HG02798 (cell line): Measurements from ENCODE around the gene CADM2.
"Not testable (repeated sequence)": the region's sequence is repeated elsewhere in the genome, so short reads cannot be mapped to it uniquely, and the experiment has no call there.

ENCODE experiments used
- ATAC-seq: cut with Tn5 transposase; IDR thresholded peaks from one replicate; pipeline ENCODE4 v1.9.1; 2021; ENCODE audit warnings: mild to moderate bottlenecking; ENCODE audit not compliant: unreplicated experiment, poor library complexity

The CADM2 gene

GRCh38 chr3:84958495-84959469, at the start of gene CADM2:
CADM2 (plus strand) TSS chr3:84958989.
- peak; percentile 98 for ATAC-seq

- not testable (repeated sequence) for ATAC-seq
Measured at GRCh38 chr3:84918592-84918991, 40.2 kb upstream of the CADM2 start.

DNA sequence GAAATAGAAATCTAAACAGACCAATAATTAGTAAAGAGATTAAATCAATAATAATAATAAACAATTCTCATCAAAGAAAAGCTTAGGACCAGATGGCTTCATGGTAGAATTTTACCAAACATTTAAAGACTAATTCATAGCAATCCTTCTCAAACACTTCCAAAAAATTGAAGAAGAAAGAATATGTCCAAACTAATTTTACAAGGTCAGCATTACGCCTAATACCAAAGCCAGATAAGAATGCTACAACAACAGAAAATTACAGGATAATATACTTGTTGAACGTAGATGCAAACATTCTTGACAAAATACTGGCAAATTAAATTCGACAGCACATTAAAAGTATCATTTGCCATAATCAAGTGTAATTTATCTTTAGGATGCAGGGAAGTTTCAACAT, 36.1 kb upstream of the CADM2 start:
- ATAC-seq = no peak

GRCh38 chr3:84925571-84925970, 33.2 kb upstream of the CADM2 start:
- no peak for ATAC-seq

DNA sequence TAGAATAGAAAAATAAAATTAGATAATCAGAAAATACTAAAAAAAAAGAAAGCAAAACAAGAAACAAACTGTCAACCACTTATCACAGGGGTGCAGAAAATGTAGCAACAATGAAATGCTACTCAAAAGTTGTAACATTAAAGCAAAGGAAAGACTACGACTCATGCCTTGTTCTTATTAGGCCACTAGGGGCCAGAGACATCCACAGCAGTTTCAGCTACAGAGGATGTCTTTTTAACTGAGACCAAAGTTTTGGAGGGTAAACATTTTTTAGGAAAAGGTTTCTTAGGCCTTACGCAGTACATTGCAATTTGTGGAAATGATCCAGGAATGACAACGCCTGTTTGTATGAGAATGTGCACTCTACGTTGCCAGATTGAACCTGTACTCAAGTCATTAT, 15.4 kb upstream of the CADM2 start:
- no peak for ATAC-seq

DNA sequence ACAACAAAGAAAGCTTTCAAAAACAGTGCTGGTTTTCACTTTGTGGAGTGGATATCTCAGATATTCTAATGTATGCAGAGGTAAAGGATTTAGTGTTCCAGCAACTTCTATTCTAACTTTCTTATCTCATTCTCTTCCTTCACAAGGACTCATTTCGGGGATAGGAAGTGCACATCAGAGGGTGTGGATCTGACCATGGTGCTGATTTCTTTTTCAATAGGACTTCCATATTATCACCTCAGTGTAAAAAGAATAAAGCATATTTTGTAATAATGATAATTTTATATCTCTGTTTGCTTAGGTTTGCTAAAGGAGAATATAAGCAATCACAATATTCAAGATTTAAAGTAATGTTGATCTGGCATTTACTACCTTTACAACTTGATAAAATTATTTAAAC, 12.5 kb upstream of the CADM2 start:
- ATAC-seq = no peak

GRCh38 chr3:84959470-84960271, 882 bp downstream of the CADM2 start:
- no peak for ATAC-seq

DNA sequence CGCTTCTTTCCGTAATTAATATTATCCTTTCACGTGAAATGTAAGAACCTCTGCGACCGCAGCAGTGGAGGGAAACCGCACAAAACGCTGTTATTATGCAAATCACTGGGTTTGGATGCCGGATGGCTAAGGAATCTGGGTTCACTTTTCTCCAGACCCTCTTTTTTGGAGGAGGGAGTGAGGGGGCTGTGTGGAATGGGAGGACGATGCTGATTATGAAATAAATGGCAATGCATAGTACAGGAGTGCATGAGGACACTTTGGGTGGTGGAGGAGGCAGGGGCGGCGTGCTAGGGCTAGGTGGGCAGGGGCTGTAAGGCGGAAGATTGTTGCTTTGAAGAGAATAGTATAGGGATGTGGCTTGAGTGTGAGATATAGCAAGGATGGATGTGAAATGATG, 1.8 kb downstream of the CADM2 start:
- no peak for ATAC-seq

DNA sequence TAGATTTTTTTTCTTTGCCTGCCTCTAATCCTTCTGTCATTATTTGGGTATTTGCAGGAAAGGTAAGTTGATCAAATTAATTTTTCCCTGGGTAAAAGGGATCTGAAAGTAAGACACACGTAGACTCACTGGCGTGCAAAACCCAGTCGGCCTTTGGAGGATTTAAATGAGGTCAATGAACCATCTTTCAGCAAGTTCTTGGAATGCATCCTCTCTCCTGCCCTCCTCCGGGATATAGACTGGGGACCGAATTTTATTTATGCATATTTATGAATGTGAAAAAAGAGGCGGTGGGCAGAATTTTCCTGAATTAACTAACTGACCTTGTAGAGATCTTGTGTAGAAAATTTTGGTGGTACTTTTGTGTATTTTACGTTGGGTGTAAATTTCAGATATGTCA, 2.2 kb downstream of the CADM2 start:
- ATAC-seq = no peak

DNA sequence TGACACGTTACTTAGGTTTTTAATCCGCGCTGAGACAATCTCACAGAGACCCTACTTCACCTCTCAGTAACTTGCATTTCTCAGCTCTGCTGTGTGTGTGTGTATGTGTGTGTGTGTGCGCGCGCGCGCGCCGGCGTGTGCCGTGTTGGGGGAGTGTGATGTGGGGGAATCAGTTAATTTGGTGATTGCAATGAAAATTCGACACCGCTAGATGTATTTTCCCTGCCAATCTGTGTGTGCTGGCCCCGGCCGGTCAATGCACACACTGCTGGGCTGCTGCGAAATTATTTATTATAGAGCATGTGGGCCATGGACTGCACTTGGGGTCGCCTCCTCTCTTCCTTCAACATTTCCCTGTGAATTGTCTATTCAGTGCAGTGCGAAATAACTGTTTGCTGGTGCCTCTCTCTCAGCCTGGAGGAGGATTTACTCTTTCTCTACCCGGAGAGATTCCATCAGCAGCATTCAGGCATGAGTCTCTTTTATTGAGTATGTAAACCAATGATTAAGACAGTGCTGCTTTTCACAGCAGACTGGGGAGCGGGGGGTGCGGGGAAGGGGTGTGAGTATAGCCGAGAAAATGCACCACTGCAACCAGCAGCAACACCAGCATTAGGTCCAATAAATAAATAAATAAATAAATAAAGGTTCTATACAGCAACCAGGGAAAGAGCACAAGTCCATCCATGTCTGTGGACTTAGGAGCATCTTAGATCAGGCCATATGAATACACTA, 2.9 kb downstream of the CADM2 start:
- ATAC-seq = no peak

- no peak for ATAC-seq
Measured at GRCh38 chr3:84962415-84962814, 3.6 kb downstream of the CADM2 start.

DNA sequence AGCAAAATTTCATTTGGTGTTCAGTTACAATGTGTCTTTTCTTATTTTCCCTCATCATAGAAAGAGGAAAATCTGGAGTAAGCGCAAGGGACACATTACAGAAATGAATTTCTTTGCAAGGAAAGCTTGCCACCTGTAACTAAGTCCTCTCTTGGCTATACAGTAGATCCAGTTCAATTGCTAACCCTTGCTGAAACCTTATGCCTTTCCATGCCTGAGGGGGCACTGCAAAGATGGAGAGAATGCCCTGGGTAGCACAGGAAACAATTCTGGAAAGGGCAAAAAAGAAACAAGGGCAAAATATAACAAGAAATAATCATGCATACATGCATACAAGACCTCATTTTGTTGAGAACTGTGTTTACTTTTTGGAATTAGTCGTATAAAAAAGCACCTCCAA, 4.3 kb downstream of the CADM2 start:
- no peak for ATAC-seq

DNA sequence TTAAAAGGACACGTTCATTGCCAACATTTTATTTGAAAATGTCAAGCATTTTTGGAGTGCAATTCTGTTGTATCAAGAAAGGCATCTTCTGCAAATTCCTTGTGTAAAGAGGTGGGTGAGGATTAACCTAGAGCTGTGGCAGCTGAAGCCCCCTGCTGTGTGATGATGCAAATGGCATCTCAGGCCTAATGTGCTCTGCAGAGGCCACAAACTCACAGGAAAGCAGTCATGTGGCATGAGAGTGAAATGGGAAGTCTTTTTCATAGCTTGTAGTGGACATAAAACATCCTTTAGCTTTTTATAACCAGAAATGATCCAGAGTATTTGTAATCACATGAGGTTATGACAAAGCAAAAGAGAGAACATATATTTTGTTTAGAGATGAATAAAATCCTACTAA, 6.4 kb downstream of the CADM2 start:
- ATAC-seq = no peak

DNA sequence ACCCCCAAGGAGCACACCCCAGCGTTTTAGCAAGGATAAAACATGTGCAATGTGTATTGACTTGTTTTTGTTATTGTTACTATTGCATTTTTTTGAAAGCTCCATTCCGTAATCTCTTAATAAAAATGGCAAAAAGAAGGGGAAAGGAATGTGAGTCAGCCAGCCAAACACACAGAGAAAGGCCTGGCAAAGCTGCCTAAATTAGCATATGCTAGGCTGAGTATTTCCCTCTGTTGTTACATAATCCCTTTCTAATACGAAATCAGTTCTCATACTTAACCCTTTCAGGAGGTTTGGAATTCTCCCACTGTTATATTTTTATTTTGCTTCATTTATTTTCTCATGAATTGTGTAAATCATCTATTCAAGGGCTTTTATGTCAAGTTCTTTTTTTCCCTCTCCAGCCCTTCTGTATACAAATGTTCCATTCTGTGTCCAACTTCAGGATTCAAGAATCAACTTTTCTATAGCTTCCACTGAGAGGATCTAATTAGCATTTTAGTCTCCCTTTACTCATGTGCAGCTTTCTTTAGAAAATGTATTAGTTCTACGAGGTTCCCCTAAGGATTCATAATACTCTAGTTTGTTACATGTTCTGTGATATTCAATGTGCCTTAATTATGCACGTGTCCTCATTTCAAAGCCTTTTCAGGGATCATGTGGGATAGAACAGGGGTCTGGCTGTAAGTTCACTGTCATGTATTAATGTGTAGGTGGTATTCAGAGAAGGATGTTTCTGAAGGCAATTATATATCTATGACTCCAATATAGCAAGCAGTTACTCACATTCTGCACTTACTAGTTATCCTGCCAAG, 9.2 kb downstream of the CADM2 start:
- ATAC-seq = no peak

DNA sequence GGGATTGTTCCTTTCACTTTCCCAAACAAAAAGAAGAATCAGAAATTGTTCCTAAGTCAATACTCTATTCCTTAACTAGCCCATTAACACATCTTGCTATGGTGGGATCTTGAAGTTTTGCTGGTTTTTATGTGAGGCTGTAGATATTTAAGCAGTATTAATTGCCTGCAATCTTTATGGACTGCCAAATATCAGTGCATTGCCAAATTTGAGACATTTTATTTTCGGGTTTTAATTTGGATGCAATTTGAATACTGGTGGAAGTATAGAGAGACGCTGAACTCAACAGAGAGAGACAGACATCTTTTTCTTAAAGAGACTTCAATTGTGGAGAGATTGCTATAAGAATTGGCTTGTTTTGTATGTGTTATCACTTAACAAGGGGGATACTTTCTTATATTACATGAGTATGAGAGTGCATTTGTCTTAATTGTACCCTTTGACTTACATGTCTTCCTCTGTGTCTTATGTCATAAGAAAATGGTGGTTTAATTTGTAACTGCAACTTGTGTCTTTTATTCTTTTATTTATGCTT, 10.0 kb downstream of the CADM2 start:
- no peak for ATAC-seq

DNA sequence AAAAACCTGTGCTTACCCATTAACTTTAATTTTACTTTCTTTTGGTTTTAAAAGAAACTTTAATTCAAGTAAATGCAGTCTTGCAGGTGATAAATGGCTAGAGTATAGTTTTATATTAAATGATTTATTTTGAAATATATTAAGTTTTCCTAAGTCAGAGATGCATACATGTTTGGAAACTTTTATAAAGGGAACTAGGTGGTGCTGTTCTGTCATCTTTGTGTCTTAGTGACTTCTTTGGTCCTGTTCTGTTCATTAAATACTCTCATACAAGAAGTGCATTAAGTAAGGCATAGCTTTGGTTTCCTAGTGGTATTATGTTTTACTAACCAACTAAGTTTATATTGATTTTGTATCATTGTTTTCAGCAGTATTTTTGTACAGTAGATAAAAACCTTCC, 15.6 kb downstream of the CADM2 start:
- ATAC-seq = no peak

DNA sequence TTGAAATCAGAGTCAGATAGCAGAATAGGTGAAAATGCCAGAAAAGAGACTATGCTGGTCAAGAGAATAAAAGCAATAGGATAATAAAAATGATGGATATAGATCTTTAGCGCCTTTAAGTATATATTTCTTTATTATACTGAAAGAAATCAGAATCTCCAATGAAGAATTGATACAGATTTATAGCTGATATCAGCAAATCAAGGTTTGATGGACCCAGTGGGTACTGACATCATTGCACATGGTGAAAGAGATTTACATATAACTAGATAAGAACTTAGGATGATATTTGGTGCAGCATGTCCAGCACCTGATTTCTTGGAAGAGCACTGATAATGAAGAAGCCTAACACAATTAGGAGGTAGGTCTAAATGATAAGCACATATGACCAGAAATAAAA, 18.2 kb downstream of the CADM2 start:
- ATAC-seq = no peak

DNA sequence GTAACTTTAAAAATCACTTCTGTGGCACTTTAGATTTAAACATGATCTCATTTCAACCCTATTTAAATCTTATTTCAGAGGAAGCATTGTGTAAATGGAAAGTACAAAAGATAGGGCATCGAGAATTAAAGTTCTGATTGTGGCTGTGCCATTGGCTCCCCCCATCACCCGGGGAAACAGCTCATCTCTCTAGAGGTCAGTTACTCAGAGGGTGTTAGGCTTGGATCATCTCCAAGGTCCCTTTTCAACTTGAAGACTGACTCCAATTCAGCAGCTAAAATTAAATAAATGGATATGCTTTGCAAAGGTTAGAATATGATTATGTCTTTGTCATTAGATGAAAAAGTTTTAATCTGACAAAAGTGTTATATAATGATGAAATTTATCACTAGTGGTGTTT, 20.1 kb downstream of the CADM2 start:
- no peak for ATAC-seq

- no peak for ATAC-seq
Measured at GRCh38 chr3:84980011-84980410, 21.2 kb downstream of the CADM2 start.

- no peak for ATAC-seq
Measured at GRCh38 chr3:84980456-84980855, 21.7 kb downstream of the CADM2 start.
